ENCODE data around the gene IL9.

The IL9 gene

DNA sequence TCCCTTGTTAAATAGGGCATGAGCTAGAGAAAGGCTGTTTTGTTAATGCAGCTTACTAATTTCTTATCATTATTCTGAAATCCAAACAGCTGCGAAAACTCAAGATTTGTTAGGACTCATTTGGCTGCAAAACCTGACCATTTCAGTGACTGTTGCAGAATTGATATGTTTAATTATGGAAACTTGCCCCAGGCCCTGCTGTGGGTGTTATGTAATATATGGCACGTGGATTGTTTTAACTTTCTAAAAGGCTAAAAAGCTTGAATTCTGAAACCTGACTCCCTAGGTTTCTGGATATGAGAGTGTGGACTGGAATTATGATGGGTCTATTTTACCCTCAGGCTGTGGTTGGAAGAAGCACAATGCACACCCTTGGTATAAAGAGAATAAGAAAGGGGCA is 4.4 kb downstream of the IL9 start:
- no peak for DNase-seq (ENCODE audit: low read depth)

DNA sequence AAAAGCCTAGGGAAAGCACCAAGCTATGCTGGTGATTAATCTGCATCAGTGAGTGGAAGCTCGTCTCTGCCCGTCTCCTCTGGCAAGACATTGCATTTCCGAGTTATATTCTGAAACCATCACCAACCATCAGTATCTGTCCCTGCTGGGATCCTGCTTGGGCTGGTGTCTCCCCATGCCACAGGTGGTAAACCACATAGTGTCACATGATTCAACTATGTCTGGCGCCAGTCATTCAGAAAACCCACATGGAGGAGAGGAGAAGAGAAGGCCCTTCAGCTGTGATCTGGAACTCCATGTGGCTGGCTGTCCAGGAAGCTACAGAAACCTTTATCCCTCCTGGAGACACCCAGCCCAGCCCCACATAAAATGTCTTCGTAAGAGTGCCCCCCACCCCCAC is 4.8 kb downstream of the IL9 start:
- DNase-seq (ENCODE audit: low read depth) = no peak

DNA sequence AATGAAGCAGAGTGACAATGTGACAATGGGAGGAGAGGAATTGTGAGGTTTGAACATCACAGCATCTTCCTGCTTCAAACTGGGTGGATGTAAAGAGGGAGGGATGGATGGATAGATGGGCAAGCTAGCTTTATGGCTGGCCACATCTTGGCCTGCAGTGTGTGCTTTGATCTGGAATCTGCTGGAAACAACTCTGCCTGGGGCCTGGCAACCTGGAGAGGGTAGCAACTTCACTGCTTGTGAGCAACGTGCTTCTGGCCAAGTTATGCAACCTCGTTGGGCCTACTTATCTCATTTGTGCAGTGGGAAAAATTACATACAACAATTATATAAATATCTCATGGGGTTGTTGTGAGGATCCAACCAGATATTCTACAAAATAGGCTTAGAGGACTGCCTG is 5.3 kb downstream of the IL9 start:
- DNase-seq (ENCODE audit: low read depth) = no peak

DNA sequence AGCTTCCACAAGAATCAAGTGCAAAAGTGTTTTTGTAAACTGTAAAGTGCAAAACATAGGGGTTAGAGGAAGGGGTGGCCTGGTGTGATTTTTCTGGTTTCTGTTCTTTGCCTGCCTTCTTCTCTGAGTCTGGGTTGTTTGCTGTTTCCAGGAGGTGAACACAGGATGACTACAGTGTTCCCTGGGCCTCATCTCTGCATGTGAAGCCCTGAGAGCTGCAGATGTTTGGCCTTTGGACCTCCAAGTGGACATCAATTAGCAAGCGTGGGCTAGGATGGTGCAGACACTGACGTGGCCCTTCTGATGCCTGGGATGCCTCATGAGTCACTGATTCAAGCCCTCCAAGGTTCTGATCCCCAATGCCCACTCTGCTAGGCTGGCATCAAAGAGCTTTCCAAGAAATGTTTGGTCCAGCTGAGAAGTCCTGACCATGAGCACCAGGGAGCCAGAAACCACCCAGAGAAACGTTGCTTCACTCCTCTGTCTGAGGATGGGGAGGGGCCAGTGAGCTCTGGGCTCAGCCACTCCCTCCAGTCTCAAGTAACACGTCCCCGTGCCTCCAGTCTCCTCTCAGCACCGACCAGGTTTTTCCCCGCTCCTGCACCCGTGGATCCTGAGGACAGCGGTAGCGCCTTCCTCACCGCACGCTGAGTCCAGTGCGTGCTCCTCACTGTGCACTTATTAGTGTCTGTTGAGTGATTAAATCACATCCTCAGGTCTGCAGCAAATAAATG is 7.6 kb downstream of the IL9 start:
- no peak for DNase-seq (ENCODE audit: low read depth)

DNA sequence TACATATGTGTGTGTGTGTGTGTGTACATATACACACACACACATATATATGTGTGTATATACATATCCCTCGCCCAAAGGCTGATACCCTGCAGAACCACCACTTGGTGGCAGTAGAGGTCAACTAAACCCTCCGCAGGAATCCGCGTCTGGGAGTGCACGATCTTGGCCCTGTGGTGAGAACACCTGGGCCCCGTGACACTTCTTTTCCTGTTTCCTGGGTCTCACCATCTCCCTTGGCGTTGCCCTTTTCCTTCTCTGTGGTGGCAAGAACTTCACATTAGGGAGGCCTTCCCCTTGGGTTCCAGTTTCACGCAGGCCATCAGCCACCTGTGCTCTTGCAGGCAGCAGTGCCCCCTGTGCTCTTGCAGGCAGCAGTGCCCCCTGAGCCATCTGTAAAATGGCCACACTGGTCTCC is 8.2 kb downstream of the IL9 start:
- DNase-seq (ENCODE audit: low read depth) = peak; percentile 8

DNA sequence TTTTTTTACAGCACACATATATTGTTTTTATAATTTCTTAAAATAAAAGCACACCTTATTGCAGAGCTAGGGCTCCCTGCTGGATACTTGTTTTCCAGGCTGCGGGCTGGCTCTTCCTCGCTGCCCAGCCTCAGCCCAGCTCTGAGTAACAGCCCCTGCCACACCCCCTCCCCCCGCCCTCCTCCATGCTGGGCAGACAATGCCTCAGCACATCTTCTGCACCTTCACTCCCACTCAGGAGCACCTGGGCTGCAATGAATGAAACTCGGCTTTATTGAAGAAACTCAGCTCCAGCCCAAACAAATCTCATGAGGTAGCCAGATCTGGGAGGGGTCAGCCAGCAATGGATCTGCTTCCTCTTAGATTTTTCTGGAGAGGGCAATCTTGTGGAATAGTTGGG is 9.5 kb downstream of the IL9 start:
- DNase-seq (ENCODE audit: low read depth) = no peak

DNA sequence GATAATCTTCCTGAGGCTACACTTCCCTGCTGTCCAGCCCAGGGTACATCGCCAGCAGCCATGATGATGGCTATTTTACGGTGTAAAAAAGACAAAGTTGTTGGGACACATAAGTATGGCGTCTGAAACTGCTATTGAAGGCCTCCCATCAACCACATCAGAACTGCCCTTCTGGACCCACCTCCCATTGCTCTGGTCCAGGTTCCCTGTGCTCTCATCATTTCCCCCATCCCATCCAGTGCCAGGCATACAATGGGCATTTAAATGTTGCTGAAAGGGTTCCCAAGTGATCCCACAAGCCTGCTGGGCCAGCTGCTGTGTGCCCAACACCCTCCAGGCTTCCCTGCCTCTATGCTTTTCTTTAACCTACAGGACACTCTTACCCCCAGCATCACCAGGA is 10.6 kb downstream of the IL9 start:
- no peak for DNase-seq (ENCODE audit: low read depth)

DNA sequence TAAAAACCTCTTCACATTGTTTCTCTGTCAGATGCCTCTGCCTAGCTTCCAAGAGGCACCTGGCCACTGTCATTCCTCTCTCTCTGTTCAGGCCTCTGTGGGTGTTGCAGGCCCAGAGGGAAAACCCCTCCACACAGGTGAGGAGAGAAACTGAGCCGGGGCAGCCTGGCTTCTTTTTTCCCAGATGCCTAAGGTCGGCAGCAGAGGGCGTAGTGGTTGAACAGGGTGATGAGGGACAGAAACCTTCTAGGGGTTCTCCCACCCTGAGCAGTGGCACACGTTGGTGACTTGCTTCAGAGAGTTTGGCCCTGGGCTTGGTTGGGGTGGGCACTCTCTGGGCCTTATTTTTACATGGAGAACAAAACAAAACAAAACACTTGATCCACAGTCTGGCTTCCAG is 12.2 kb downstream of the IL9 start:
- DNase-seq (ENCODE audit: low read depth) = no peak

DNA sequence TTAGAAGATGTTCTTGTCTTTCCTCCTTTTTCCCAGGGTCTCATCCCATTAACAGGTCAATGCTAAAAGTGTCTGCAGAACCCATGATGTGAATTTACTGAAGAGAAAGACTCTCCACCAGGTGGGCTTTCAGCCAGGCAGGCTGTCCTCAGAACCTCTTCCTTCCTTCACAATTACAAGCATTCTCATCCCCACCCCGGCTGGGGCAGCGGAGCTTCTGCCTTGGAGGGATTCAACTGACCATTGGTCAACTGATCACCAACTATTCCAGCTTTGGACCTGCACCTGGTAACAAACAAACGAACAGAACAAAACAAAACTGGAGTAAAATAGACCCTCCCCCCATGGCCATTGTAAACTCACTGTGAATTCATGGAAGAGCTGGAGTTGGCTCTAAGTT is 12.6 kb downstream of the IL9 start:
- no peak for DNase-seq (ENCODE audit: low read depth)

DNA sequence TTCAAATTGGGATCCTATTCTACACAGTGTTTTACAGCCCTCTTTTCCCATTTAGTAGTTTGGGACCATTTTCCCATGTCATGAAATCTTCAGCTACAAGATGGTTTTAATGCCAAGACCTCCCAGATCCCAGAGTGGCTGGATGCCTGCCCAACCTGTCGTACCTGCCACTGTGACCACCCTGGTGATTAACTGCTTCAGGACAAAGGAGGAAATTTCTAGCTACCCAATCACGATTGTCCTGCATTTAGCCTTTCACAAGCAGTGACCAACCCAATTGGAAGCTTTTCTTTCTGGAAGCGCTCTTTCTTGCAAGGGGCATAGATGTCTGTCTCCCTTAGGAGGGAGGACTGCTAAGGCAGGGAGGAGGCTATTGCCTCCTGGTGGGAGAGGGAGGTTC is 13.8 kb downstream of the IL9 start:
- no peak for DNase-seq (ENCODE audit: low read depth)

DNA sequence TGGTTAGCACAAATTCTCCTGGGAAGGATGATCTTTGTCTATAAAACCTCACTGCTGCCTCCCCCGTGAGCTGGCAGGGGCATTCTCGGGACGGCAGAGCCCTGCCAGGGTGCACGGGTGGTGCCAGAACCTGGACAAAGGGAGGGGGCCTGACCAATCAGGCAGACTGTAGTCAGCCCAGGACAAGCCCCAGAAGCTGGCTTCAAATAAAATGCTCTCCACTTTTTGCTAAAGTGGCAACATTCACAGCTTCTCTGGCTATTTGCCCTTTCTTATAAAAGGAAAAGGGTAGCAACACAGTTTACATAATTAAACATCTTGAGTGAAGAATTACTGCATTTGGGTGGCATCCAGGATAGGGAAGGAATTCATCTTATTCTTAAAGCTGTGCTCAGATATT is 14.4 kb downstream of the IL9 start:
- DNase-seq (ENCODE audit: low read depth) = no peak

DNA sequence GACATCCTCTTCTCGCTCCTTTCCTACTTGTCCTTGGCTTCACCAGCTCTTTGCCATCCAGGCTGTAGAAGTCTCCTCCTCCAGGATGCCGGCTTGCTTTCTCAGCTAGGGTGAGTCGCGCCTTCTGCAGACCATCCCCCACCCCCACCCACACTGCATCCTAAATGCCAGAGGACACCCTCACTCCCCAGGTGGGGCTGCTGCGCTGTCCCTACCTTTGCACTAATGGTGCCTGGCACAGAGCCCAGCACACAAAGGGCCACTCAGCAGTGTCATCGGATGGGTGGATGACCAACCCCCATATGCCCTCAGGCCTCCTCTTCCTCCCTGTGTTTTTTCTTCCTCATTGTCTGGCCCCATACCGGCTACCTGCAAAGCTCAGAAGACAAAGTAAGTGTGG is 14.8 kb downstream of the IL9 start:
- DNase-seq (ENCODE audit: low read depth) = no peak

DNA sequence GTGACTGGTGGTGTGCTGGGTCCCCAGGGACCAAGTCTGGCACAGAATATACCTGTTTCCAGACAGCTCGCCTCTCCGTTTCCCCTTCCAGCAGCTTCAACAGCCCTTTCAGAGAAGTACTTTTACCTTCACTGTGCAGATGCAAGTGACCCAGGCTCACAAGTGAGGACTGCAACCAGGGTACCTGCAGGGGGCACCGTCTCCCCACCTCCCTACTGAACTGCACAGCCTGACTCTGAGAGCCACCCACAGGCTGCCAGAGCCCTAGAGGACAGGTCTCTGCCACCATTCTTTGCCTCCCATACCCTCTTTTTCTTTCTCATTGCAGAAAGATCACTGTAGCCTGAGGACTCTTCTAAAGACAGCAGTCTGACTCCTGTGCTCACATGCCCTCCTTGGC is 15.4 kb downstream of the IL9 start:
- DNase-seq (ENCODE audit: low read depth) = no peak

DNA sequence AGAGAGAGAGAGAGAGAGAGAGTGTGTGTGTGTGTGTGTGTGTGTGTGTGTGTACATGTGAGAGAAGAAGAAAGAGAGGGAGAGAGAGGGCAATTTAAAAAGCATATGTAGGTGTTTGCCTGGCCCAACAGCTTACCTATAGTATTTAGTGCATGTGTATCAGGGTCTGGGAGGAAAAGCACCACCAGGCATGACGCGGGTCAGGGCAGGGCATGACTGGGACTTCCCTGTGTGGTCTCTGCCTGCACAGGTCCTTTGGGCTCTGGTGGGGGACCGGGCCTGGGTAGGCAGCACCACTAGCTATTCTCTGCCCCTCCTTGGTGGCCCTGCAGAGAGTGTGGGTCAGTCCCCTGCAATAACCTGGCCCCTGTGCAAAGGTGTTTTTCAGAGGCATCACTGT is 16.1 kb downstream of the IL9 start:
- DNase-seq (ENCODE audit: low read depth) = no peak

DNA sequence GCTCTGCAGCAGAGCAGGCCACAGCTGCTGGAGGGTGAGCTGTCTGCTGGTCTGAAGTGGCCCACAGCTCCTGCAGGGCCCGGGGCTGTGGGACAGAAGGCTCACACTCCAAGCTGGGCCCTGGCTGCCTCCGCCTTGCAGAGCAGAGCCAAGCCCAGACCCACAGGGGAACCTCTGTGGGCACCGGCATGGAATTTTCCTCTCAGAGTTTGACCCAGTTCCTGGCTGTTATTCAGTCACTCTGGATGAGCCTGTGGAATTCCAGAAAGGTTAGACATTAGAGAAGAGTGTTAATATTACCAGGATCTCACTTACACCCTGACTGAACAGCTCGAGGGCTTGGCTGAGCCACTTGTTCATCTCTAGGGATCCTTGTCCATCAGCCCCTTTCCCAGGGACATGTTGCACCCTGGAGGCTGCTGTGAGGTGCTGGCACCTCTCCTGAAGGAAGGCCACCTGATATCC is 17.5 kb downstream of the IL9 start:
- no peak for DNase-seq (ENCODE audit: low read depth)

DNA sequence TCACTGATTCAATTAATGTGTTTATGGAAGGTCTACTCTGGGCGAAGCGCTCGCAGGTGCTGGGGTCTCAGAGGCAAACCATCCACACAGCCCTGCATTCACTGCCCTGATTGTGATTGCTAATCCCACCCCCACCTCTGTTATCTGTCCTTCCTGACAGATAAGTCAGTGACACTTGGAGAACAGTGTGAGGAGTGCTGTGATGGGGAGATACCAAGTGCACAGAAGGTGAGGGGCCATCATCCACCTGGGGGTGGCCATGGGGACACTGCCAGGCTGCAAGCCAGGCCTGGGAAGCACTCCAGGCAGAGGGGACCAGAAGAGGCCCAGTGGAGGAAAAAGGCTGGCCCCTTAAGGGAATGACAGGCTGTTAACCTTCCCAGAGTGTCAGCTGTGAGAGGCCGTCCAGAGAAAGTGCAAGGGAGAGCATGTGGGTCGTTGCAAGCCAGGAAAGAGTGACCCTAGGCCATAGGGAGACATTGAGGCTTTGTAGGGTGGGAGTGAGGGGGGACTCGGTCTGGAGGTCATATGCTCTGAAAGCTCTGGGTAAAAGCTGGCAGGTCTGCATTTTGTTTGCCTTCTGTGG is 18.0 kb downstream of the IL9 start:
- no peak for DNase-seq (ENCODE audit: low read depth)

DNA sequence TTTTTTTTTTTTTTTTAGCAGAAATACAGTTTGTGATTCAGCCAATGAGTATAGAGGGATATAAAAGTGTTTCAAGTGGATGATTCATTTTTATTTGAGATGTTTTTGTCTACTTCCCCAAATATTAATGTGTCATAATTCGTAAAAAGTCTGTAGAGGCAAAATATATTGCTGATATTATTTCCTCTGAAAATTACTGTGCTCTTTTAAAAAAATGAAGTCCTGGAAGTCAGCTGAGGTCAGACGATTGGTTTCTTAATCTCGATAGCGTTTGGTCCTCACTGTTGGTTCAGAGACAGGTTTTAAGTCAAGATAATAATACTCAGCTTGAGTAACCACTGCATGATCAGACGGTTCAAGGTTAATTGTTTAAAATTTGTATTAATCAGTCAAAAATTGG is 19.5 kb downstream of the IL9 start:
- no peak for DNase-seq (ENCODE audit: low read depth)

DNA sequence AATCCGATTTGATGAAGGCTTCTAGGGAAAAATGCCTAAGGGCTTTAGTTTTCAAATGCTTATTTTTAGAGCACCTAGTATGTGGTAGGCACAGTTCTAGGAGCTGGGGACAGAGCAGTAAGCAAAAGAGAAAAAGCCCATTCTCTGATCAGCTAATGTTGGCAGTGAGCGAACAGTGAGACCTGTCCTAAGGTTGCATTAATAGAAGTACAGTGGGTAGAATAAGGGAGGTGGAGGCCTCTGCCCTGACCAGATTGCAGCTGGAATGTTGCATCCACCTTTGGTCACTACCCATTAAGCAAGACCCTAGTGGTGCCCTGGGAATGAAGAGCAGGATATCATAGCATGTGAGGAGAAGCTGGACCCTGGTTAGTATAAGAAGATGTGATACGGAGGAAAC is 20.1 kb downstream of the IL9 start:
- DNase-seq (ENCODE audit: low read depth) = no peak

DNA sequence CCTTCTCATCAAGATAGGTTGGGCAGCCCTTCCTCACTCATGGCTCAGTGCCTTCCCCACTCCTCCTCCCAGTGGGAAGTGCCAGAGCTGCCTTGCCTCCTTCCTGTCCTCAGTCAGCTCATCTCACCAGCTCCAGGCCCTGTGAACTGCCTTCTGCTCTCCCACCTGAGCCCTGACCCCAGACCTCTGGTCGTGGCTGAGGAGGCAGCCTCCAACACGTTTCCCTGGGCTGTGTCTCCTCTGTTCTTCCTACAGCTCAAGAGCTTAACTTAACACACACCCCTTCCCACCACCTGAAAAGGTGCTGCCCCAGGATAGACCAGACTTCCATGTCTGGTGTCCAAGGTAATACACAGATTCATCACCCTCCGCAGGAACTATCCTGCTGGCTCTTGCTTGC is 21.2 kb downstream of the IL9 start:
- no peak for DNase-seq (ENCODE audit: low read depth)

DNA sequence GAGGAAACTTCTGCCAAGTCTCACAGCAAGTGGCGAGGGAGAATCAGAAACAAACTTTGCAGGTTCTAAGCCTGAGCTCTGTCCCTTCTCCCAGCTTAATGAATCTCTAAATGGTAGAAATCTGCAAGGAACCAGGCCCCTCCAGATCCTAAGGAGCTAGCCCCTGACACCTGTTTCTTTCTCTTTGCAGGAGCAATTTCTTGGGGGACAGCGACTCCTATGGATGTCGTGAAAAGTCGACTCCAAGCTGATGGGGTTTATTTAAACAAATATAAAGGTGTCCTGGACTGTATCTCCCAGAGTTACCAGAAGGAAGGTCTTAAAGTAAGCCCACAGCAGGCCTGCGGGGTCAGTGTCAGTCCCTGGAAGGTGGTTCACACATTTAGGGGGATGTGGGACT is 21.8 kb downstream of the IL9 start:
- no peak for DNase-seq (ENCODE audit: low read depth)

DNA sequence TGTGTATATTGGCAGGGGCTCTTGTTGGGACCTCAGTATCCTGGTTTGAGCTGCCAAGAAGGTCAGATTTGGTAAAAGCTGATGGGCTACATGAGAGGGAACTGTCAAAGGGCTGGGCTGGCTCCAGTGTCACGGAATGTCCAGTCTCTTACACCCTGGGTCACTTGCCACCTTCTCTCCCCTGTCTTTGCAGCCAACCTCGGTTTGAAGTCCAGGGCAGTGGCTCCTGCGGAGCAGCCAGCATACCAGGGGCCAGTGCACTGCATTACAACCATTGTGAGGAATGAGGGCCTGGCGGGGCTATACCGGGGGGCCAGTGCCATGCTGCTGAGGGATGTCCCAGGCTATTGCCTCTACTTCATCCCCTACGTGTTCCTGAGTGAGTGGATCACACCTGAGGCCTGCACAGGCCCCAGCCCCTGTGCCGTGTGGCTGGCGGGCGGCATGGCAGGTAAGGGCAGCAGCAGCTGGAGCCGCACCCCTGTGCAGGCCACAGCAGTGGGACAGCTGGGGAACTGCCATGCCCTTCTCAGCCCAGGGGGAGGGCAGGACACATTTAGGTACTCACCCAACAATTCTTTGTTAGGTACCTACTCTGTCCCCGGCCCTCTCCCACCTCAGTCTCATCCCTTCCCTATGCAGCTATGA is 24.2 kb downstream of the IL9 start:
- DNase-seq (ENCODE audit: low read depth) = no peak

DNA sequence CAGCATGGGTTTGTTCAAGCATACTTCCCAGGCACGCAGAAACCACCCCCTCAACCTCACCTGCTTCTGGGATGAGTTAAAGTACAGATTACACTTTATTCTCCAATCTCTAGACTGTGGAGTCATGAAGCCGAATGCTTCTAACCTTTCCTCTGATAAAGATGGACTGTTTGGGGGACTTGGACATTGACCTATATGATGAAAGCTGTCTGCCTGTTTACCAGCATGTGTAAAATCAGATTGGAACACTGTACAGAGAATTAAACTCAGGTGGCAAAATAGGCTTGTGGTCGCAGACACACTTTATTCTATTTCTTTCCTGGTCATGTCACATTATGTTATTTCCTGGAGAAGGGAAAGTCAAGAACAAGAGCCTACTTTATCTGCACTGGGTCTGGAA is 25.7 kb downstream of the IL9 start:
- no peak for DNase-seq (ENCODE audit: low read depth)

DNA sequence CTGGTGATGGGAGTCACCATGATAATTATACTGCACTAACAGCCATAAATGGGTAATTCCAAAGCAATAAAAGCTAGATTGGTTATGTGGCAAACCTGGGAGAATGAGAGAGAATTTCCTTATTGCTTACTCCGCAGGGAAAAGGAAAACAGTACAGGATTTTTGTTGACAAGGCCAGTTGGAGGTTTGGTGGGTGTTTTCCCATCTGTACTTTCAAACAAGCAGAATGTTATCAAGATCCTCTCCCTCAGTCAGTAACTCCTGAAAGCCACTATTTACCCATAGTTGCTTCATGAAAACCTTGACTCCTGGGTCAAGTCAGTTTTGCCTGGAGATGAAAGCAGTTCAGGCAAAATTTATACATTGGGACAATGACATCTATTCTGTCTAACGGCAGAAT is 26.4 kb downstream of the IL9 start:
- DNase-seq (ENCODE audit: low read depth) = no peak

DNA sequence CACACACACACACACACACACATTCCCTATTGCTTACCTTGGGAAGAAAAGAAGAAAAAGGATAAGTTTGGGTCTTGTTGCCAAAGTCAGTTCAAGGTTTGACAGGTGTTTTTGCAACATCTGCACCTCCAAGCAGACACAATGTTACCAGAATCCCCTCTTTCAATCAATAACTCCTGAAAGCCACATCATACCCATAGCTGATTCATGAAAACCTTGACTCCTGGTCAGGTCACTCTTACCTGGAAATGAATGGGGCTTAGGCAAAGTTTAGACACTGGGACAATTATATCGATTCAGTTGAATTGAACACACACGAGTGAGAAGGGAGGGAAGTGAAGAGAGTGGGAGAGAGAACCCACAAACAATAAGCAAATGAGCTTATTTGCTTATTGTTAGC is 27.0 kb downstream of the IL9 start:
- DNase-seq (ENCODE audit: low read depth) = no peak
